Stimulated activated CD8-positive, alpha-beta memory T cell treated with anti-CD3 and anti-CD28 coated beads, Interleukin-12 subunit alpha, Interleukin-12 subunit beta, amount 100 ng/mL, for 4 hours (primary cell): Measurements from ENCODE around the gene KDR.

Experiments
- DNase-seq: peaks from one replicate; pipeline ENCODE4 v3.0.0-alpha.2; 2020; ENCODE audit warnings: low read depth

The KDR gene

GRCh38 chr4:55125087-55125721, at the start of gene KDR:
KDR (minus strand) TSS chr4:55125595; CDS start chr4:55125293, 302 bp downstream.
- no peak for DNase-seq

DNA sequence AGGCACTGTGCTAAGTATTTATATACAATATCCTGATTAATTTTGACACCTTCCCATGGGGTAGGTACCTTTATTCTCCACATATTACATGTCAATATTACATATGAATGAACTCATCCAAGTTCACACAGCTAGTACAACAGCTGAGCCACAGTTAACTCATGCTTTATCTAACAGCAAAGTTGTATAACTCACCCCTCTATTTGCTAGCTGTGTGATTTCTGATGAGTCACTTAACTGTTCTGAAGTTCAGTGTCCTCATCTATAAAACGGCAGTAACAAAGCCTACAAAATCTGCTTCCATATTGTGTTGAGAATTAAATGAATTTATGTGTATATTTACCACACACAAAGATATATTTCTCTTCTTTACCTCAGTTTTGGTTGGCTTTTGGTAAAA, 48.2 kb upstream of the KDR start:
- DNase-seq = no peak

- no peak for DNase-seq
Observed at GRCh38 chr4:55172694-55173287, 47.4 kb upstream of the KDR start.

GRCh38 chr4:55170462-55170861, 45.1 kb upstream of the KDR start:
- no peak for DNase-seq

DNA sequence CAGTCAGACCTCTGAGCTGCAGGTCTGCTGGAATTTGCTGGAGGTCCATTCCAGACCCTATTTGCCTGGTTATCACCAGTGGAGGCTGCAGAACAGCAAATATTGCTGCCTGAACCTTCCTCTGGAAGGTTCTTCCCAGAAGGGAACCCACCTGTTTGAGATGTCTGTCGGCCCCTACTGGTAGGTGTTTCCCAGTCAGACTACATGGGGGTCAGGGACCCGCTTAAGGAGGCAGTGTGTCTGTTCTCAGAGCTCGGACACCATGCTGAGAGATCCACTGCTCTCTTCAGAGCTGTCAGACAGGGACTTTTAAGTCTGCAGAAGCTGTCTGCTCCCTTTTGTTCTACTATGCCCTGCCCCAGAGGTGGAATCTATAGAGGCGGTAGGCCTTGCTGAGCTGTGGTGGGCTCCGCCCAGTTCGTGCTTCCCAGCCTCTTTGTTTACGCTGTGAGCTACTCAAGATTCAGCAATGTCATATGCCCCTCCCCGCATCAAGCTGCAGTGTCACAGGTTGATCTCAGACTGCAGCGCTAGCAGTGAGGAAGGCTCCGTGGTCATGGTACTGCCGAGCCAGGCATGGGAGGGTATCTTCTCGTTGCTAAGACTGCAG, 44.1 kb upstream of the KDR start:
- no peak for DNase-seq

DNA sequence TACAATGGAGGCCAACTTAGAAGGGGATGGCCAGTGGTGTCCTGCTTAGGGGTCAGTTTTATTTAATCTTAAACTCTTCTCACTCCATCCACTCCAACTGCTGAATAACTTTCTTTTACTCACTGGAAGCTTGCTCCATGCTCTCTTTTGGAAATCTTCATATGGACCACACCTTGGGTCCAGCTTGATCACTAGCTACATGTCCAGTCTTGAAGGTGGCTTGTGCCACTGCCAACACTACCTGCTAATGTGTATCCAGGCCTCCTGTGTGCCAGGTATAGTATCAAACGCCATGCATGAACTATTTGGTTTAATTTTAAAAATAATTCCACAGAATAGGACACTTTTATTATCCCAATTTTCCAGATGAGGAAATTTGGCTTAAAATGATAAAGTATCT, 37.0 kb upstream of the KDR start:
- DNase-seq = no peak

DNA sequence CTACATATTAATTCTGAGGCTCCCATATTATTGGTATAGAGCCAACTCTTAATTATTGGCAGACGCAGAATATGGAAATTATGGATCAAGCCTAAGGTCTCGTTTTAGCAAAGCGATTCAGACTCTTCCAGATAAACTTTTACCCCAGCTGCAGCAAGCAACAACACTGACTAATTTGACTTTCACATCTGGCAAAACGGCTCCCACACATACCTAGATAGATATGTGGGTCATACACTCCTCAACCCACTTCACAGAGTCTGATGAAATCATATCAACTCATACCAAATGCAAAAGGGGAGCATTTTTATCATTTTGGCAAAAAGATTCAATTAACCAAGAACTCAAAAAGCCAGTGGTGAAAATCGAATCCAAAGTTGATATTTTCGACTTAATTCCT, 36.3 kb upstream of the KDR start:
- DNase-seq = no peak

- no peak for DNase-seq
Observed at GRCh38 chr4:55159851-55160250, 34.5 kb upstream of the KDR start.

DNA sequence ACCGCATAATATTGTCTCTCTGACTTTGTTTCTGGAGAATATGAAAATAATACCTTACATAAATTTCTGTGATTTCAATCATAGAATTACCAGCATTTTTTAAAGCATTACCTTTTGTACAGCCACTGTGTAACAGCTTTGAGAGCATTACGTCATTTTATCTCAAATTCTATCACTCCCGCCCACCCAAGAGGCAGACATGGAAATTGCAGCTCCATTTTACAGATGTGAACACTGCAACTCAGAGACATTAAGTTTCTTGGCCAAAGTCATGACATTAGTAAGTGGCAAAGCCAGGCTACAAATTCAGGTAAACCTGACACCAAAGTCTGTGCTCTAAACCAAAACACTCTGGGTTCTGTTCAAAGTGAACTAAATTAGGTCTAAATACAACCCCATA, 33.6 kb upstream of the KDR start:
- no peak for DNase-seq

GRCh38 chr4:55157559-55158277, 32.3 kb upstream of the KDR start:
- no peak for DNase-seq

GRCh38 chr4:55154933-55155332, 29.5 kb upstream of the KDR start:
- no peak for DNase-seq

DNA sequence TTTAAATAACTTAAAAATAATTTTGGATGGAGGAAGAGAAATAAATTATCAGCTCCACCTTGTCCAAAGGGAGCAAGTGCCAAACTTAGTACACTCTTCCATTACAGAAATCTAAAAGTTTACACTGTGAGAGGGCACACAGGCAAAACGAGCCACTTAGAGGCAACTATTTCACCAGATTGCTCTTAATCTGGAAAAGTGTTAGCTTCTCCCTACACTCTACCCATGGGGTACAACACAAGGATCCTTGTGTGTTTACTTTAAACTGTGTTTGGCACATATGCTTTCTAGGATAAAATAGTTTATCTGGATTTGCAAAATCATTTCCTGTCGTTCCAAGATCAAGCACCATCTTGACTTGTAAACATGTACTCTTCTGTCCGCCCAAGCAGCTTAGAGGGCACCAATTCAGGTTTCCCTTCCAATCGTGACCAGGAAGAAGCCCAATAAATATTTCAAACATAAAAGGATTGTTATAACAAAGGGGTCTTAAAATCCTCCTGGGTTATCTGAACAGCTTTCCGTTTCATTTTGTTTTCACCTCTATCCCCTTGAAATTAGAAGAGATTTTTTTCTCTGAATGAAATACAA, 29.0 kb upstream of the KDR start:
- DNase-seq = no peak

DNA sequence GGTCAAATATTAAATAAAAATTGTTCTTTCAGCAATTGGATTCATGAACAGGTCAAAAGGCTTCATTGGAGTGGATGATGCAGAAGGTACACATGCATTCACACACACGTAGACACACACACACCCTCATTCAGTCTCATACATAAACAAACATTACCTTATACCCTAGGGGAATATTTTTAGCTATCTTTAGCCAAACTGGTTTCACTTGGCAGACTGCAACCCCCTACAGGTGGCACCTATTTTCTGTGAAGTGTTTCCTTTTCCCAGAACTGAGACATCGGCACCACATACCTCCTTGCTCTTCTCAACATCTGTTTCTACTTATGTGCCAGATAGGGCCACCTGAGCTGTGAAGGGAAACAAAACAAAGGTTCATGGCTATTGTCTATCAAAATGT, 18.5 kb upstream of the KDR start:
- DNase-seq = no peak

GRCh38 chr4:55138367-55138766, 13.0 kb upstream of the KDR start:
- DNase-seq = no peak

GRCh38 chr4:55136634-55137033, 11.2 kb upstream of the KDR start:
- no peak for DNase-seq

DNA sequence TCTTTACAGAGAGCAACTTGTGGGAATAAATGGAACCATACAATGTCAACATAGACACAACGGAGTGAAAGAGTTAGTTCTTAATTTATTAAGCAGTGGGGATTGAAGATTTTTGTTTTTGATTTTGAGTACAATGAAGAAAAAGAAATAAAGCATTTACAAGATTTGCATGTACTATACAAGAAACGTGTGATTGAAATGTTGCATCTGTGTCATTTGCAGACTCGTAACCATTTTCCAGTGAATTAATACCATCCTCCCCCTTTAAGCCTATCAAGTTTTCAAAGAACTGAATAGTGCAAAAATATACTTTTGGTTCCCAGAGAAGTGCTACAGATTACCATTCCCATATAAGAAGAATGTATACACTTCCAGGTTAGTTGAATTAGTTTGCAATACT, 8.6 kb upstream of the KDR start:
- no peak for DNase-seq

DNA sequence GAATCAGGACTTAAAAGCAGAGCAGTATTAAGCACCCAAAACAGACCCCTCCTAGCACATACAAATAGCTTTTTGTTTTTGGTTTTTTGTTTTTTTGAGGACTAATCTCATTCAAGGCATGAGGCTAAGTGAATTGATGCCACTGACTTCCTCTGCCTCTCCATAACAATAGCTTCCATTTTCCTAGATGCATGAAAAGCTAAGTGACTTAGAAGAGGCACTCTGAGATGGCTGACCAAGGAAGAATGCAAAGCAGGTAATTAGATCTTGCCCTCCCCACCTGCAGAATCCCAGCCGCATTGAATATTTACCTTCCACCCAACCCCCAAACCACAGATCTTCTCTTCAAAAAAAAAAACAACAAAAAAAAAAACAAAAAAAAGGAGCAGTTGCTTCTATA, 7.4 kb upstream of the KDR start:
- DNase-seq = no peak

- DNase-seq = no peak
Observed at GRCh38 chr4:55127521-55127920, 2.1 kb upstream of the KDR start.

GRCh38 chr4:55127053-55127452, 1.7 kb upstream of the KDR start:
- DNase-seq = no peak

GRCh38 chr4:55125763-55126541, 557 bp upstream of the KDR start:
- no peak for DNase-seq

GRCh38 chr4:55124322-55125076, 896 bp downstream of the KDR start:
- no peak for DNase-seq
